IMR-90 (cell line): ENCODE measurements around the gene JMJD1C. TPM values are rescaled to one million over a fixed set of nuclear protein-coding genes. Genes with fewer than 3 reads are reported as not detected.
A peak's percentile ranks its signal among the peaks of the same experiment; 100 is the strongest.

Source experiments
- ATAC-seq: fragments of 200-7000 bp; cut with Tn5 transposase; 2 replicates; pipeline ENCODE4 v1.9.1; 2020; ENCODE audit warnings: low read depth, mild to moderate bottlenecking, moderate library complexity
- BruUV-seq: library from RNA; stranded (reverse); fragments of 400-500 nt; replicated peaks from 2 replicates; lab custom pipeline; 2021; lab: Mats Ljungman, UMichigan
- CTCF ChIA-PET: fragments of 300-600 bp; formaldehyde crosslinking; extraction: SDS; loops from one replicate; lab custom pipeline; 2021; ENCODE audit warnings: antibody characterized with exemption; lab: Yijun Ruan, JAX
- POLR2A ChIA-PET: fragments of 300-600 bp; sonication (Branson Sonifier 250); formaldehyde crosslinking; loops from one replicate; lab custom pipeline; 2022; ENCODE audit warnings: antibody characterized with exemption; ENCODE audit not compliant: unreplicated experiment; lab: Charles Lee
- DNase-seq: peaks from one replicate; pipeline ENCODE4 v3.0.0; 2013
- H2AFZ ChIP-seq: replicated peaks from 2 replicates; pipeline ENCODE3; 2013; ENCODE audit warnings: low read length, mild to moderate bottlenecking; ENCODE audit not compliant: poor library complexity
- H2AK5ac ChIP-seq: 2 replicates; pipeline ENCODE4 v1.6.1; 2013; ENCODE audit warnings: low read depth, low read length, inconsistent platforms
- H2AK9ac ChIP-seq: replicated peaks from 2 replicates; pipeline ENCODE3; 2013; ENCODE audit warnings: mild to moderate bottlenecking, low read depth, low read length, moderate library complexity; ENCODE audit not compliant: poor library complexity
- H2BK120ac ChIP-seq: 2 replicates; pipeline ENCODE4 v1.6.1; 2013; ENCODE audit warnings: low read depth, low read length, inconsistent platforms
- H2BK15ac ChIP-seq: 3 replicates; pipeline ENCODE4 v1.6.1; 2013; ENCODE audit warnings: low read depth, low read length, inconsistent platforms
- H2BK20ac ChIP-seq: 2 replicates; pipeline ENCODE4 v1.6.1; 2013; ENCODE audit warnings: low read depth, mild to moderate bottlenecking, inconsistent platforms, low read length, moderate library complexity
- H2BK5ac ChIP-seq: 2 replicates; pipeline ENCODE4 v1.6.1; 2013; ENCODE audit warnings: mild to moderate bottlenecking, low read depth, low read length, inconsistent platforms; ENCODE audit not compliant: poor library complexity, severe bottlenecking
- H3K14ac ChIP-seq: replicated peaks from 2 replicates; pipeline ENCODE4 v1.6.1; 2013; ENCODE audit warnings: low read depth, low read length, inconsistent platforms
- H3K18ac ChIP-seq: 2 replicates; pipeline ENCODE4 v1.6.1; 2013; ENCODE audit warnings: low read depth, low read length, control low read depth
- H3K23ac ChIP-seq: 2 replicates; pipeline ENCODE4 v1.6.1; 2013; ENCODE audit warnings: low read depth, low read length, inconsistent platforms
- H3K27ac ChIP-seq: 2 replicates; pipeline ENCODE4 v1.5.1; 2013; ENCODE audit warnings: mild to moderate bottlenecking, control low read depth, low read length; ENCODE audit not compliant: insufficient read depth
- H3K27me3 ChIP-seq: 2 replicates; pipeline ENCODE4 v1.6.1; 2013; ENCODE audit warnings: low read length; ENCODE audit not compliant: control insufficient read depth, insufficient read depth
- H3K36me3 ChIP-seq: 2 replicates; pipeline ENCODE4 v1.6.1; 2013; ENCODE audit warnings: low read length, mixed read lengths; ENCODE audit not compliant: control insufficient read depth, insufficient read depth
- H3K4ac ChIP-seq: 2 replicates; pipeline ENCODE4 v1.6.1; 2013; ENCODE audit warnings: low read depth, low read length, inconsistent platforms
- H3K4me1 ChIP-seq: 2 replicates; pipeline ENCODE4 v1.6.1; 2013; ENCODE audit warnings: low read length, mixed read lengths; ENCODE audit not compliant: control insufficient read depth, insufficient read depth
- H3K4me2 ChIP-seq: 2 replicates; pipeline ENCODE4 v1.6.1; 2013; ENCODE audit warnings: low read depth, mild to moderate bottlenecking, control low read depth, low read length, moderate library complexity
- H3K4me3 ChIP-seq: 2 replicates; pipeline ENCODE4 v1.5.1; 2013; ENCODE audit warnings: low read depth, mild to moderate bottlenecking, control low read depth, low read length, moderate library complexity; ENCODE audit not compliant: insufficient read depth
- H3K56ac ChIP-seq: 2 replicates; pipeline ENCODE4 v1.6.1; 2013; ENCODE audit warnings: low read length, inconsistent platforms; ENCODE audit not compliant: insufficient read depth; ENCODE audit errors: extremely low read depth
- H3K79me1 ChIP-seq, 2 experiments: 2 replicates each; pipeline ENCODE4 v1.6.1; 2013; ENCODE audit warnings: low read length in 2 of 2, inconsistent platforms in 1 of 2, low read depth in 1 of 2
- H3K9ac ChIP-seq: 2 replicates; pipeline ENCODE4 v1.6.1; 2013; ENCODE audit warnings: low read depth, low read length, control low read depth
- H3K9me1 ChIP-seq: 2 replicates; pipeline ENCODE4 v1.6.1; 2013; ENCODE audit warnings: low read length, inconsistent platforms; ENCODE audit not compliant: insufficient read depth
- H3K9me3 ChIP-seq: 2 replicates; pipeline ENCODE4 v1.6.1; 2013; ENCODE audit warnings: low read length; ENCODE audit not compliant: control insufficient read depth, insufficient read depth
- H4K20me1 ChIP-seq: 2 replicates; pipeline ENCODE4 v1.6.1; 2013; ENCODE audit warnings: low read length, inconsistent platforms; ENCODE audit not compliant: insufficient read depth
- H4K5ac ChIP-seq: 2 replicates; pipeline ENCODE4 v1.6.1; 2013; ENCODE audit warnings: mild to moderate bottlenecking, low read depth, low read length, control low read depth
- H4K8ac ChIP-seq, 2 experiments: 2 replicates each; pipeline ENCODE4 v1.6.1; 2013; ENCODE audit warnings: low read depth in 2 of 2, low read length in 2 of 2, control low read depth in 1 of 2, inconsistent platforms in 1 of 2
- H4K91ac ChIP-seq: 2 replicates; pipeline ENCODE4 v1.6.1; 2013; ENCODE audit warnings: low read depth, low read length, inconsistent platforms; ENCODE audit not compliant: insufficient read depth
- CEBPB ChIP-seq: IDR thresholded peaks from 2 replicates; pipeline ENCODE4 v1.6.1; 2012; ENCODE audit warnings: low read depth, low read length, improper control_type of control experiment
- CHD1 ChIP-seq: IDR thresholded peaks from 2 replicates; pipeline ENCODE4 v1.6.1; 2012; ENCODE audit warnings: low read depth, low read length, improper control_type of control experiment
- MAFK ChIP-seq: IDR thresholded peaks from 2 replicates; pipeline ENCODE4 v1.6.1; 2012; ENCODE audit warnings: low read depth, low read length, improper control_type of control experiment
- MAZ ChIP-seq: IDR thresholded peaks from 2 replicates; pipeline ENCODE4 v1.6.1; 2012; ENCODE audit warnings: low read depth, mild to moderate bottlenecking, low read length, improper control_type of control experiment, moderate library complexity, borderline replicate concordance
- MXI1 ChIP-seq: IDR thresholded peaks from 2 replicates; pipeline ENCODE4 v1.6.1; 2012; ENCODE audit warnings: low read depth, mild to moderate bottlenecking, low read length, moderate library complexity, borderline replicate concordance
- RAD21 ChIP-seq: IDR thresholded peaks from 2 replicates; pipeline ENCODE4 v1.6.1; 2012; ENCODE audit warnings: low read length, improper control_type of control experiment
- SMC3 ChIP-seq: fragments of 150-350 bp; IDR thresholded peaks from 2 replicates; pipeline ENCODE4 v1.6.1; 2016; ENCODE audit warnings: low read depth, mild to moderate bottlenecking, antibody characterized with exemption, low read length, moderate library complexity
- WGBS, 2 experiments: methylation state at CpG; one replicate each; pipeline versions ENCODE4 v1.1.5 to v1.1.7; 2013; ENCODE audit warnings: missing lambda C conversion rate in 2 of 2; ENCODE audit not compliant: insufficient read length in 1 of 2; ENCODE audit errors: extremely low coverage in 2 of 2; 5-methylcytosine and 5-hydroxymethylcytosine counted together
- dilution Hi-C: fragments of 300-500 bp; cut with HindIII; formaldehyde crosslinking; loops from one replicate; pipeline ENCODE4 v1.14.3; 2018; ENCODE audit warnings: low sequenced_read_pairs; ENCODE audit not compliant: unreplicated experiment
- in situ Hi-C: fragments of 300-500 bp; cut with MboI; formaldehyde crosslinking; loops from 3 replicates; pipeline ENCODE4 v1.14.3; 2019; ENCODE audit warnings: low sequenced_read_pairs, inconsistent platforms, mixed read lengths
- intact Hi-C: fragments of 100-400 bp; cut with micrococcal nuclease; formaldehyde crosslinking; loops from 2 replicates; pipeline ENCODE4 v1.10.0; 2022
- polyA plus RNA-seq, 3 experiments: library from polyadenylated mRNA; depleted of rRNA; stranded (reverse); fragments of >200 nt; gene quantifications; 2 replicates each; pipeline ENCODE4 v1.2.3, GENCODE V29; 2012; ENCODE audit warnings: low replicate concordance in 1 of 3
- total RNA-seq: library from RNA; depleted of rRNA; stranded (reverse); fragments of >200 nt; gene quantifications from 2 replicates; pipeline ENCODE4 v1.2.3, GENCODE V29; 2012
- TF ChIP-seq, protein P1 (sequence below): fragments of 150-350 bp; IDR thresholded peaks from 2 replicates; pipeline ENCODE4 v1.6.1; 2017; ENCODE audit warnings: mild to moderate bottlenecking, antibody characterized with exemption, low read length, low read depth

JMJD1C gene
- total and polyA plus RNA-seq, 2 of the 4 experiments (the other 2 are of a cell fraction) = 15.6 to 96.8 TPM

DNA sequence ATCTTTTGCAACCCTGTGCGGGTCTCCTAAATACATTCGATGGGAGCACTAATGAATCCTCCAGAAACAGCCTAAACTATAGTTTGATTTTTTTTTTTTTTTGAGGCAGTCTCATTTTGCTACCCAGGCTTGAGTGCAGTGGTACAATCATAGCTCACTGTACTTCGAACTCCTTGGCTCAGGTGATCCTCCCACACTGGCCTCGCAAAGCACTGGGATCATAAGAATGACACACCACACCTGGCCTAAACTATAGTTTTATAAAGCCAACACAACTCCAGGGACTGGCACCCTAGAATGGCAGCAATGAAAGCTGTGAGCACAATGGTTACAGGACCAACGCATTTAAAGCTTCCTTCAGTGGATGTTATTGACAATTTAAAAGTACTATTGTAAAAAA lies 14.5 kb upstream of the JMJD1C start:
- TF ChIP-seq CHD1 = no peak
- TF ChIP-seq, protein P1, sequence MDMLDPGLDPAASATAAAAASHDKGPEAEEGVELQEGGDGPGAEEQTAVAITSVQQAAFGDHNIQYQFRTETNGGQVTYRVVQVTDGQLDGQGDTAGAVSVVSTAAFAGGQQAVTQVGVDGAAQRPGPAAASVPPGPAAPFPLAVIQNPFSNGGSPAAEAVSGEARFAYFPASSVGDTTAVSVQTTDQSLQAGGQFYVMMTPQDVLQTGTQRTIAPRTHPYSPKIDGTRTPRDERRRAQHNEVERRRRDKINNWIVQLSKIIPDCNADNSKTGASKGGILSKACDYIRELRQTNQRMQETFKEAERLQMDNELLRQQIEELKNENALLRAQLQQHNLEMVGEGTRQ = no peak
- TF ChIP-seq CEBPB = no peak
- TF ChIP-seq MAZ = no peak
- no peak for TF ChIP-seq SMC3
- no peak for TF ChIP-seq RAD21
- no peak for TF ChIP-seq MAFK
- TF ChIP-seq MXI1 = no peak
- intact Hi-C loops (no loop called here), in situ Hi-C loops (no loop called here), dilution Hi-C loops (no loop called here)
- H3K4me2 ChIP-seq = no peak overlapping the region
- 0 out of 2 replicates have a peak, but pooled peaks cover 1% of the 10 kb centered on the region for H3K36me3 ChIP-seq
- H3K79me1 ChIP-seq = peaks cover 43 to 49% of the 10 kb centered on the region in 2 experiments
- no peak overlapping the region for H2AFZ ChIP-seq
- H2BK20ac ChIP-seq = no peak overlapping the region
- ATAC-seq (no peak), DNase-seq (no peak)
- BruUV-seq = no TSS peak
- whole genome bisulfite sequencing, 2 experiments = 100% methylated on average over 1 of the region's 5 CpGs; no CpG with 5 or more reads in 1 of the 2 experiments
- H2BK15ac ChIP-seq = no peak overlapping the region
- H3K14ac ChIP-seq = no peak overlapping the region
- no peak overlapping the region for H3K4ac ChIP-seq
- H3K4me3 ChIP-seq = no peak overlapping the region
- H4K20me1 ChIP-seq = peaks cover 35% of the 10 kb centered on the region; the same call in 1 of the 2 replicates
- POLR2A ChIA-PET = no interaction called here
- no peak overlapping the region for H3K23ac ChIP-seq
- H3K9me1 ChIP-seq = peaks cover 14% of the 10 kb centered on the region; the same call in 1 of the 2 replicates
- H3K9me3 ChIP-seq = no peaks in the 10 kb centered on the region
- no peak overlapping the region for H3K56ac ChIP-seq
- no peak overlapping the region for H3K18ac ChIP-seq
- no peaks in the 10 kb centered on the region for H3K27me3 ChIP-seq
- H4K91ac ChIP-seq = no peak overlapping the region
- H3K9ac ChIP-seq = no peak overlapping the region
- H2AK5ac ChIP-seq = 0 out of 2 replicates have a peak overlapping the region, but pooled peaks have one; percentile 48
- H3K4me1 ChIP-seq = no peaks in the 10 kb centered on the region; the same call in 1 of the 2 replicates
- H2AK9ac ChIP-seq = no peak overlapping the region
- no peak overlapping the region for H2BK5ac ChIP-seq
- no peak overlapping the region for H3K27ac ChIP-seq
- H4K5ac ChIP-seq = no peak overlapping the region
- CTCF ChIA-PET = no interaction called here
- no peak overlapping the region for H4K8ac ChIP-seq
- no peak overlapping the region for H2BK120ac ChIP-seq
